HepG2 (cell line): ENCODE results near the gene EI24. TPM values are rescaled to one million over a fixed set of nuclear protein-coding genes. Genes with fewer than 3 reads are reported as not detected.

Experiments used
- ARID2 ChIP-seq: sonication (generic); formaldehyde crosslinking; IDR thresholded peaks from 2 replicates; pipeline ENCODE4 v1.8.1; 2022; ENCODE audit warnings: mild to moderate bottlenecking, missing genetic modification reagents, borderline replicate concordance
- DRAP1 ChIP-seq: IDR thresholded peaks from 2 replicates; pipeline ENCODE4 v1.6.1; 2016; ENCODE audit warnings: missing genetic modification reagents, missing compliant biosample characterization
- KLF16 ChIP-seq, 2 experiments: sonication (generic) in 1 of 2; formaldehyde crosslinking in 1 of 2; IDR thresholded peaks; 2 replicates each; pipeline versions ENCODE4 v1.6.1 to v1.8.0; 2016 to 2023; ENCODE audit warnings: missing genetic modification reagents in 2 of 2, missing compliant biosample characterization in 1 of 2
- MAZ ChIP-seq, 2 experiments: sonication (generic) in 1 of 2; formaldehyde crosslinking in 1 of 2; IDR thresholded peaks; 2 replicates each; pipeline versions ENCODE4 v1.5.0 to v1.6.1; 2012 to 2020; ENCODE audit warnings: low read depth in 2 of 2, mild to moderate bottlenecking in 2 of 2, borderline replicate concordance in 1 of 2, improper control_type of control experiment in 1 of 2, low read length in 1 of 2, missing genetic modification reagents in 1 of 2, moderate library complexity in 1 of 2
- MED13 ChIP-seq: sonication (generic); formaldehyde crosslinking; IDR thresholded peaks from 2 replicates; pipeline ENCODE4 v1.5.0; 2020; ENCODE audit warnings: missing genetic modification reagents
- MXI1 ChIP-seq: IDR thresholded peaks from 3 replicates; pipeline ENCODE4 v1.6.1; 2012; ENCODE audit warnings: low read depth, low read length, inconsistent platforms, borderline replicate concordance
- NR0B2 ChIP-seq: sonication (generic); formaldehyde crosslinking; IDR thresholded peaks from 2 replicates; pipeline ENCODE4 v1.4.0; 2020; ENCODE audit warnings: mild to moderate bottlenecking, missing genetic modification reagents
- POLR2A ChIP-seq, 2 experiments: IDR thresholded peaks; 2 replicates each; pipeline ENCODE4 v1.6.1; 2011; ENCODE audit warnings: low read depth in 2 of 2, low read length in 2 of 2, mild to moderate bottlenecking in 1 of 2, moderate library complexity in 1 of 2; ENCODE audit not compliant: insufficient read depth in 1 of 2
- RFXANK ChIP-seq: IDR thresholded peaks from 2 replicates; pipeline ENCODE4 v1.6.1; 2016
- RNF219 ChIP-seq: sonication (generic); formaldehyde crosslinking; IDR thresholded peaks from 2 replicates; pipeline ENCODE4 v1.5.0; 2020; ENCODE audit warnings: mild to moderate bottlenecking, missing genetic modification reagents
- SKI ChIP-seq: fragments of 450-650 bp; IDR thresholded peaks from one replicate; pipeline ENCODE4 v1.6.1; 2018; ENCODE audit warnings: mild to moderate bottlenecking; ENCODE audit not compliant: partially characterized antibody
- ZFP91 ChIP-seq: sonication (generic); formaldehyde crosslinking; IDR thresholded peaks from 2 replicates; pipeline ENCODE4 v1.9.0; 2022; ENCODE audit warnings: missing genetic modification reagents, mild to moderate bottlenecking, borderline replicate concordance
- ZNF142 ChIP-seq: sonication (generic); formaldehyde crosslinking; IDR thresholded peaks from 2 replicates; pipeline ENCODE4 v1.4.0; 2020; ENCODE audit warnings: missing genetic modification reagents
- ZNF207 ChIP-seq: fragments of 450-650 bp; IDR thresholded peaks from 2 replicates; pipeline ENCODE4 v1.6.1; 2016; ENCODE audit warnings: antibody characterized with exemption, borderline replicate concordance
- ZNF253 ChIP-seq: sonication (generic); formaldehyde crosslinking; IDR thresholded peaks from 2 replicates; pipeline ENCODE4 v1.8.0; 2022; ENCODE audit warnings: mild to moderate bottlenecking, missing genetic modification reagents, borderline replicate concordance
- ZNF775 ChIP-seq: sonication (generic); formaldehyde crosslinking; IDR thresholded peaks from 2 replicates; pipeline ENCODE4 v1.4.0; 2020; ENCODE audit warnings: missing genetic modification reagents, mild to moderate bottlenecking, moderate library complexity, borderline replicate concordance
- ZNF83 ChIP-seq: sonication (generic); formaldehyde crosslinking; IDR thresholded peaks from 2 replicates; pipeline ENCODE4 v1.4.0; 2020; ENCODE audit warnings: missing genetic modification reagents, mild to moderate bottlenecking, borderline replicate concordance
- ZNF891 ChIP-seq: sonication (generic); formaldehyde crosslinking; IDR thresholded peaks from 2 replicates; pipeline ENCODE4 v1.5.0; 2020; ENCODE audit warnings: mild to moderate bottlenecking, missing genetic modification reagents
- polyA plus RNA-seq, 8 experiments: library from polyadenylated mRNA; depleted of rRNA in 3 of 8; stranded (reverse) in 7 of 8; unstranded in 1 of 8; fragments of >200 nt; fragmentation: Illumina TruSeq in 4 of 8; extraction: Trizol in 4 of 8; gene quantifications; 2 replicates each; pipeline versions ENCODE4 v1.2.1 to v1.2.3, GENCODE V29; 2011 to 2016; ENCODE audit warnings: low read depth in 4 of 8, missing spikeins in 1 of 8, mixed read lengths in 1 of 8; ENCODE audit not compliant: insufficient read depth in 1 of 8
- total RNA-seq, 5 experiments: library from RNA; depleted of rRNA; stranded (reverse); fragments of >200 nt; fragmentation: Illumina TruSeq; extraction: Trizol; gene quantifications; 2 replicates each; pipeline ENCODE4 v1.2.3, GENCODE V29; 2016; ENCODE audit warnings: low read depth in 1 of 5

Gene EI24
- total and polyA plus RNA-seq, 2 of the 13 experiments (the other 11 are each of a cell fraction or from before 2014, with no cell fraction given) = 84.7 to 126 TPM

GRCh38 chr11:125593114-125593820 is 24.0 kb downstream of the EI24 start (continued):
- TF ChIP-seq ZNF775 (CRISPR knock-in tag) (no peak), ZNF253 (CRISPR knock-in tag) (no peak), NR0B2 (CRISPR knock-in tag) (0 out of 2 replicates have a peak, but pooled peaks have one; percentile 1), MAZ (IDR thresholded peaks at IDR 0.05; ENCODE audit: borderline replicate concordance, low read depth, low read length) (no peak), MAZ (CRISPR knock-in tag; IDR thresholded peaks at IDR 0.05; ENCODE audit: low read depth) (0 out of 2 replicates have a peak, but pooled peaks have one; percentile 1), ZNF891 (no peak), ARID2 (CRISPR knock-in tag) (no peak), KLF16 (CRISPR knock-in tag; IDR thresholded peaks at IDR 0.05) (0 out of 4 replicates have a peak, but pooled peaks of 1 of the 2 experiments have one; percentile 42), RNF219 (CRISPR knock-in tag) (no peak), MXI1 (no peak), POLR2A (IDR thresholded peaks at IDR 0.05; ENCODE audit: insufficient read depth in 1 of 2, low read depth in 2 of 2, low read length in 2 of 2) (peak; percentile 31 to 63; a peak in 3 of 4 replicates), RFXANK (CRISPR knock-in tag) (no peak), ZFP91 (CRISPR knock-in tag) (peak; percentile 6; the same call in 1 of the 2 replicates), DRAP1 (CRISPR knock-in tag) (no peak), ZNF207 (no peak), SKI (no peak), ZNF142 (CRISPR knock-in tag) (0 out of 2 replicates have a peak, but pooled peaks have one; percentile 47), MED13 (0 out of 2 replicates have a peak, but pooled peaks have one; percentile 19), ZNF83 (no peak)
